8988T (cell line): Measurements from ENCODE around the gene PIP5K1B.
"Not testable (repeated sequence)": the region's sequence is repeated elsewhere in the genome, so short reads cannot be mapped to it uniquely, and the experiment has no call there.

Experiments
- DNase-seq: peaks from one replicate; pipeline ENCODE4 v3.0.0; 2011

The PIP5K1B gene

GRCh38 chr9:68966496-68966944, 261.5 kb downstream of the PIP5K1B start:
- no peak for DNase-seq

- no peak for DNase-seq
Measured at GRCh38 chr9:68967800-68968199, 262.8 kb downstream of the PIP5K1B start.

GRCh38 chr9:68969538-68969937, 264.5 kb downstream of the PIP5K1B start:
- DNase-seq, result no peak

- no peak for DNase-seq
Measured at GRCh38 chr9:68970151-68970550, 265.1 kb downstream of the PIP5K1B start.

- DNase-seq, result no peak
Measured at GRCh38 chr9:68973619-68974018, 268.6 kb downstream of the PIP5K1B start.

- no peak for DNase-seq
Measured at GRCh38 chr9:68974431-68974830, 269.4 kb downstream of the PIP5K1B start.

- DNase-seq, result no peak
Measured at GRCh38 chr9:68974901-68975300, 269.9 kb downstream of the PIP5K1B start.

- DNase-seq, result no peak
Measured at GRCh38 chr9:68975365-68976043, 270.5 kb downstream of the PIP5K1B start.

- DNase-seq, result no peak
Measured at GRCh38 chr9:68978066-68978465, 273.0 kb downstream of the PIP5K1B start.

- no peak for DNase-seq
Measured at GRCh38 chr9:68978501-68978900, 273.5 kb downstream of the PIP5K1B start.

GRCh38 chr9:68979538-68980314, 274.7 kb downstream of the PIP5K1B start:
- no peak for DNase-seq

GRCh38 chr9:68980341-68980914, 275.4 kb downstream of the PIP5K1B start:
- no peak for DNase-seq

- no peak for DNase-seq
Measured at GRCh38 chr9:68981789-68982188, 276.7 kb downstream of the PIP5K1B start.

- no peak for DNase-seq
Measured at GRCh38 chr9:68983008-68983411, 278.0 kb downstream of the PIP5K1B start.

GRCh38 chr9:68983522-68984424, 278.7 kb downstream of the PIP5K1B start:
- DNase-seq, result no peak

GRCh38 chr9:68986949-68987348, 281.9 kb downstream of the PIP5K1B start:
- not testable (repeated sequence) for DNase-seq

- DNase-seq, result no peak
Measured at GRCh38 chr9:68991457-68991856, 286.4 kb downstream of the PIP5K1B start.

GRCh38 chr9:68995776-68996175, 290.7 kb downstream of the PIP5K1B start:
- DNase-seq, result no peak

- DNase-seq, result no peak
Measured at GRCh38 chr9:68996462-68996861, 291.4 kb downstream of the PIP5K1B start.

- DNase-seq, result no peak
Measured at GRCh38 chr9:68997666-68998065, 292.6 kb downstream of the PIP5K1B start.

GRCh38 chr9:68998385-68998784, 293.3 kb downstream of the PIP5K1B start:
- no peak for DNase-seq

- DNase-seq, result no peak
Measured at GRCh38 chr9:68998812-68999211, 293.8 kb downstream of the PIP5K1B start.
